Activated effector memory CD4-positive, alpha-beta T cell treated with anti-CD3 and anti-CD28 coated beads, Interleukin-2, amount 50 U/mL, for 16 hours (primary cell): ENCODE results near the gene RUSF1.
A peak's percentile ranks its signal among the peaks of the same experiment; 100 is the strongest.

ENCODE experiments used
- DNase-seq: peaks from one replicate; pipeline ENCODE4 v3.0.0-alpha.2; 2020

Gene RUSF1

DNA sequence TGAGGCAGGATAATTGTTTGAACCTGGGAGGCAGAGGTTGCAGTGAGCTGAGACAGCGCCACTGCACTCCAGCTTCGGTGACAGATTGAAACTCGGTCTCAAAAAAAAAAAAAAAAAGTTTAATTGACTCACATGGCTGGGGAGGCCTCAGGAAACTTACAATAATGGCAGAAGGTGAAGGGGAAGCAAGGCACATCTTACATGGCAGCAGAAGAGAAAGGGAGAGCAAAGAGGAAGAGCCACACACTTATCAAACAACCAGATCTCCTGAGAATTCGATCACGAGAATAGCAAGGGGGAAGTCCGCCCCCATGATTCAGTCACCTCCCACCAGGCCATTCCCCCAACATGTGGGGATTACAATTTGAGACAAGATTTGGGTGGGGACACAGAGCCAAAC lies 62.3 kb downstream of the RUSF1 start:
- DNase-seq = peak; percentile 14

DNA sequence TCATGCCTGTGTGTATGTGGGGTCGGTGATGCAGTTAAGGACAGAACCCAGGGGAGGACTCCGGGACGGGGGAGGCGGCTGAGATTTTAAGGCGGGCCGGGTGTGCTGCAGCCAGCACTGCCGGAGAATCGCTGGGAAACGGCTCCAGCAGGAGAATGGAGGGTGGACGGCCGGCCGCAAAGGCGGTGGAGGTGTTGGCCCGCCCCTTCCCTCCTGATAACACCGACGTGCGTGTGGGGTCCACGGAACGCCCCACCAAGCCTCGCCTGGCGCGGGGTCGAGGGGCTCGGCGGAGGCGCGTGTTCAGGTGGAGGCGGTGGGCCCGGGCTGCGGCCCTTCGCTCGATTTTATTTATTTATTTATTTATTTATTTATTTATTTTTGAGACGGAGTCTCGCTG lies 66.2 kb downstream of the RUSF1 start:
- DNase-seq = peak; percentile 52

DNA sequence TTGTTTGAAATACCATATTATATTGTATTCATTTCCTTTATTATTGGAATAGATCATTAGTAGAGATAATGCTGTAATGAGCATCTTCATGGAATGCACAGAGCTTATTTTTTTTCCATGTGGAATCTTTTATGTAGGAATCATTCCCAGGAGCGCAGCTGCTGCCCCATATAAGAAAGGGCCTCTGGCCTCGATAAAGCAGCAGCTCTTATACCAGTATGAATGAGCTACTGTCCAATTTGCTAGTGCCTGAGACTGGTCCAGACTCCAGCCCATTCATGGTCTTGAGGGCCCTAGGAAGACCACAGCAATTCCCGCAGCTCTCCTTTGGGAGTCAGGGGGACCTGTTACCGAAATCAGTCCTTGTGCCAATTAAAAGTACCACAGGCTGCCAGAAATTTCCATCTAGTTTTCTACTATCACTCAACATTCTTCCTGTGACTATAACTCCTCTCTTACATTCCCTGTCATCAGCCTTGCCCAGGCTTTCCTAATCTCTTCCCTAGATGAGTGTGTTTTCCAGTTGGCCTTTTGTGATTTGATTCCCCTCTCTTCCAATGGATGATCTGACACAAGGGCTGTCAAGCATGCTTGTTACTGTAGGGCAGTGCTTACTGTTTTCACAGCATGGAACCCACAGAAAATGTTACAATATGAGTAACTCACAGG lies 67.5 kb downstream of the RUSF1 start:
- DNase-seq = peak; percentile 39

- DNase-seq = peak; percentile 17
Observed at GRCh38 chr16:31439519-31439918, 68.7 kb downstream of the RUSF1 start.
